Heart left ventricle (tissue), 13 donors: ENCODE data around the gene ARHGEF28.

ENCODE experiments used
- CTCF ChIP-seq, 12 donors: fragments of 200-600 bp; sonication (generic) in 4 of 12; IDR thresholded peaks; one replicate each; pipeline versions ENCODE4 v1.5.0 to v1.8.0; 2018 to 2022; ENCODE audit warnings: antibody characterized with exemption in 12 of 12, mild to moderate bottlenecking in 5 of 12
- POLR2A ChIP-seq, 2 donors: fragments of 450-650 bp; IDR thresholded peaks; one replicate each; pipeline ENCODE4 v1.6.1; 2017; ENCODE audit warnings: antibody characterized with exemption in 2 of 2, mild to moderate bottlenecking in 2 of 2, moderate library complexity in 2 of 2
- donor health status: ischemic (EF 13 %, LVEDD 7.1; RV severe dilation, severe dysfunction).
- donor health status: DM: no; HTN: yes; CAD: no.
- donor health status: DM: no; HTN: no; CAD: no.
- donor health status: ischemic (EF 25% LVEDD 6.9; RV normal size, moderate dysfunction).
- donor health status: ischemic (EF 25% LVEDD 5.7; RV mildly dilated, moderate dysfunction).
- donor health status: ischemic (EF 35%, LVEDD 5.7; RV mildly dilated, moderate dysfunction).
- donor health status: nonischemic (EF 11% LVEDD 7.7; RV severe dilation, severe dysfunction).
- donor health status: DM: yes; HTN: yes; CAD: no.
- donor health status: PGD.
- donor health status: ischemic (EF 29% LVEDD 5.4; RV normal size, mild dysfunction).
- donor health status: nonischemic (EF 23%, LVEDD 6.1; RV moderate dilation, normal function).

DNA sequence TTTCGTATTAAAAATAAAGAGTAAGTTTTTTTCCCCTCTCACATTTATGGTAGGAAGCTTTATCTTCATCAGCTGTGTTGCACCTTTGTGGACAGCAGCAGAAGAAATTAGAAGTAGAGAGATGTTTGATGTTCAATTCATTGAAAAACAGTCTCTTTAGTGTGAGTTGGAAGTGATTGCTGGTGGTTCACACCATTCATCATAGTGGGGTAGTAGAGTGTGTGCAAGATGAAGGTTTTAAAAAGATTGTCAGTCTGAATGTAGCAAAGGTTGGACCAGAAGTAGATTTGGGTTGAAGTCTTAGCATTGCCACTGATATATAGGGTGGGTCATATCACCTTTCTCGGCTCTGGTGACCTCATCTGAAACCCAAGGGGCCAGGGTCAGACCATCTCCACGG, 10.4 kb downstream of the ARHGEF28 start:
- TF ChIP-seq CTCF (IDR thresholded peaks at IDR 0.05), result no peak
- no peak for TF ChIP-seq POLR2A (IDR thresholded peaks at IDR 0.05)
